Activated naive CD4-positive, alpha-beta T cell treated with anti-CD3 and anti-CD28 coated beads, Interleukin-2, amount 10 ng/mL, durations not matched to agents 7 days and 5 days (primary cell): ENCODE data around the gene SYTL4.
A peak's percentile ranks its signal among the peaks of the same experiment; 100 is the strongest.

Experiments
- CTCF ChIA-PET: fragments of 350-600 bp; sonication (Branson Sonifier 250); formaldehyde crosslinking; loops from one replicate; lab custom pipeline; 2021; ENCODE audit warnings: antibody characterized with exemption; lab: Charles Lee
- DNase-seq: peaks from one replicate; pipeline ENCODE4 v3.0.0-alpha.2; 2020
- H3K27ac Mint-ChIP-seq: one replicate; pipeline ENCODE4 v1.8.0; 2021; ENCODE audit warnings: mild to moderate bottlenecking, moderate library complexity, mixed read lengths
- H3K27me3 Mint-ChIP-seq: one replicate; pipeline ENCODE4 v1.8.0; 2021; ENCODE audit warnings: mild to moderate bottlenecking, mixed read lengths
- H3K36me3 Mint-ChIP-seq: one replicate; pipeline ENCODE4 v1.8.0; 2021; ENCODE audit warnings: mixed read lengths
- H3K4me1 Mint-ChIP-seq: one replicate; pipeline ENCODE4 v1.8.0; 2021; ENCODE audit warnings: mixed read lengths
- H3K4me3 Mint-ChIP-seq: one replicate; pipeline ENCODE4 v1.8.0; 2021; ENCODE audit warnings: mild to moderate bottlenecking, moderate library complexity, mixed read lengths
- H3K9me3 Mint-ChIP-seq: one replicate; pipeline ENCODE4 v1.8.0; 2021; ENCODE audit warnings: mixed read lengths

Gene SYTL4

GRCh38 chrX:100717363-100717762, 14.6 kb downstream of the SYTL4 start:
- Mint-ChIP-seq H3K9me3 (no peaks in the 10 kb centered on the region), H3K27me3 (no peaks in the 10 kb centered on the region), H3K4me1 (no peaks in the 10 kb centered on the region), H3K27ac (no peak overlapping the region), H3K36me3 (no peaks in the 10 kb centered on the region), H3K4me3 (no peak overlapping the region)
- DNase-seq, result no peak
- CTCF ChIA-PET, result no interaction called here

DNA sequence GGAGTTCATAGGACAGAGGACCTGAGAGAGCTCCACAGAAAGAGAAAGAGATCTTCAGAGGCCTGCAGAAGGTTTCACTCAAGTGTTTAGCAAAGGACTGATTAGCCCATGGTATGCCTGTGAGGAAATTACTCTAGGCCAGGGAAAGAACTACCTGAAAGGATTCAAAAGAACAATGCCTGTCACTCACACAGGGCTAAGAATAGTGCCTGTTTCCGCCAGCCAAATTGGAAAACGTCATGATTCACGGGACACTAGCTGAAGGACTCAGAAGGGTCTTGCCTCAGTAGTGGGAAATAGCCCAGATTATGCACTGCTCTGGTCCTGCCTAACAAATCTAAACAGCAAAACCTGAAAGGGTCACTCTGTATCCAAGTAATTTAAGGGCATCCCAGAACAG, 21.1 kb downstream of the SYTL4 start:
- Mint-ChIP-seq H3K4me3 (no peak overlapping the region), H3K27me3 (peaks cover 4% of the 10 kb centered on the region), H3K9me3 (no peaks in the 10 kb centered on the region), H3K27ac (no peak overlapping the region), H3K36me3 (no peaks in the 10 kb centered on the region), H3K4me1 (no peaks in the 10 kb centered on the region)
- CTCF ChIA-PET, result no interaction called here
- no peak for DNase-seq

- Mint-ChIP-seq H3K4me3 (no peak overlapping the region), H3K9me3 (no peaks in the 10 kb centered on the region), H3K36me3 (no peaks in the 10 kb centered on the region), H3K27ac (no peak overlapping the region), H3K4me1 (no peaks in the 10 kb centered on the region), H3K27me3 (no peaks in the 10 kb centered on the region)
- DNase-seq, result no peak
- CTCF ChIA-PET, result no interaction called here
These were observed 27.2 kb downstream of the SYTL4 start for GRCh38 chrX:100704581-100705203.

DNA sequence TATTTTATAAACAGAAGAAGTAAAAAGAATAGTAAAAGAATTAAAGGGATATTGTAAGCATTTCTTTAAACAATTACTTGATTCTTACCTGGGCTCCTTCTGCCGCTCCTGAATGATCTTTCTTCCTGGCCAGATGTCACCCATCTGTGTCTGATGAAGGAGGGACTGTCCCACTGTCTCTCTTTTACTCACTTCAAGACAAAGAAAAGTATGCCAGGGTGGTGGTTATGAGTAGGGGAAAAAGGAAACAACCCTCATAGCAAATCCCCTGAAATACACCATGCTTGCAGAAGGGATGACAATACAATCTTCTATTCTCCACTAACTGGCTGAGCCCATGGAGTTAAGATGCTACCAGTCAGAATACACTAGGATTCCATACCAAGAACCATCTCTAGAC, 31.1 kb downstream of the SYTL4 start:
- Mint-ChIP-seq H3K36me3 (no peaks in the 10 kb centered on the region), H3K9me3 (no peaks in the 10 kb centered on the region), H3K27me3 (no peaks in the 10 kb centered on the region), H3K4me1 (no peaks in the 10 kb centered on the region), H3K27ac (no peak overlapping the region), H3K4me3 (no peak overlapping the region)
- no peak for DNase-seq
- CTCF ChIA-PET, result no interaction called here

GRCh38 chrX:100698551-100698950, 33.4 kb downstream of the SYTL4 start:
- DNase-seq, result no peak
- Mint-ChIP-seq H3K36me3 (no peaks in the 10 kb centered on the region), H3K4me1 (no peaks in the 10 kb centered on the region), H3K4me3 (no peak overlapping the region), H3K27ac (no peak overlapping the region), H3K27me3 (no peaks in the 10 kb centered on the region), H3K9me3 (no peaks in the 10 kb centered on the region)
- CTCF ChIA-PET, result no interaction called here

GRCh38 chrX:100696699-100697351, 35.1 kb downstream of the SYTL4 start:
- CTCF ChIA-PET, result no interaction called here

GRCh38 chrX:100695991-100696390, 35.9 kb downstream of the SYTL4 start:
- DNase-seq, result no peak
- CTCF ChIA-PET, result no interaction called here
- no peaks in the 10 kb centered on the region for H3K4me1 Mint-ChIP-seq
- H3K27me3 Mint-ChIP-seq, result no peaks in the 10 kb centered on the region
- no peak overlapping the region for H3K27ac Mint-ChIP-seq
- no peaks in the 10 kb centered on the region for H3K36me3 Mint-ChIP-seq
- H3K9me3 Mint-ChIP-seq, result no peaks in the 10 kb centered on the region
- no peak overlapping the region for H3K4me3 Mint-ChIP-seq

More at GRCh38 chrX:100696699-100697351, 35.1 kb downstream of the SYTL4 start:
- no peaks in the 10 kb centered on the region for H3K27me3 Mint-ChIP-seq
- no peaks in the 10 kb centered on the region for H3K36me3 Mint-ChIP-seq
- DNase-seq, result no peak
- H3K4me3 Mint-ChIP-seq, result no peak overlapping the region
- no peaks in the 10 kb centered on the region for H3K9me3 Mint-ChIP-seq
- H3K4me1 Mint-ChIP-seq, result no peaks in the 10 kb centered on the region
- H3K27ac Mint-ChIP-seq, result no peak overlapping the region

DNA sequence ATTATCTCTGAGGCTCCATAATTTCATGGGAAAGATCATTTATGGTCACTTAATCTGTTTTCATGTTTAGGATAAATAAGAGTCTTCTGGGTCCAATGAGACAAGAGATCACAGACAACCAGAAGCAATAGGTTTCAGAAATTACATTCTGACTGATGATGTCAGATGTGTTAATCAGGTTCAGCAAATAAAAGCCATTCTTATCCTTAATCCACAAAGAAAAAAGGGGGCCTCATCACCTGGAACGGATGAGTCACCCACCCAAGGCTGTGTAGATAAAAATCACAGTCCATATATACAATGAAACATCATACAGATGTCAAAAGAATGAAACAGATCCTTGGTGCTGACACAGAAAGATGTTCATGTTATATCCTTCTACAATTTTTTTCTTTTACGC, 36.6 kb downstream of the SYTL4 start:
- DNase-seq, result no peak
- Mint-ChIP-seq H3K4me3 (no peak overlapping the region), H3K36me3 (no peaks in the 10 kb centered on the region), H3K27me3 (no peaks in the 10 kb centered on the region), H3K27ac (no peak overlapping the region), H3K4me1 (no peaks in the 10 kb centered on the region), H3K9me3 (no peaks in the 10 kb centered on the region)
- CTCF ChIA-PET, result no interaction called here

GRCh38 chrX:100687546-100687945, 44.4 kb downstream of the SYTL4 start:
- Mint-ChIP-seq H3K4me3 (no peak overlapping the region), H3K27me3 (peaks cover 9% of the 10 kb centered on the region), H3K4me1 (no peaks in the 10 kb centered on the region), H3K36me3 (no peaks in the 10 kb centered on the region), H3K9me3 (no peaks in the 10 kb centered on the region), H3K27ac (no peak overlapping the region)
- no peak for DNase-seq
- CTCF ChIA-PET, result interaction anchor here (1.4 to 5.1 kb wide), 2 partner anchors 13 to 80 kb away, joined by 3 to 56 read pairs; no protein-coding TSS in a partner anchor

DNA sequence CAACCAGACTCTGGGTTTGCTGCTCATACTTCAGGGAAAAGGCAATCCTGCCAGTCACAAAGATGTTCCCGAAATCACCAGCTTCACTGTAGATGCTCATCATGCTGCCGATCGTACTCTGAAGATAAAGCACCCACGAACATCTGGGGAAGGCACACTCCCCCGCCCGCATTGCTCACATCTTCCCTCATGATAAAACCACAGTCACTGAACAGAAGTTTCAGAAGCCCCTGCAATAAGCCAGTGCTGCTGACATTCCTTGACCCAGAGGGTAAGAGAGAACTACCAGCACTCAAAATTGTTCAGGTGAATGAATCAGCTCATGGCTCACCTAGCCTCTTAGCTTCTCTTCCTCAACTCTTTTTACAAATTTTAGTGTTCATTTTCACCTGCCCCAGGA, 44.8 kb downstream of the SYTL4 start:
- Mint-ChIP-seq H3K36me3 (no peaks in the 10 kb centered on the region), H3K27me3 (peaks cover 9% of the 10 kb centered on the region), H3K9me3 (no peaks in the 10 kb centered on the region), H3K4me3 (no peak overlapping the region), H3K4me1 (no peaks in the 10 kb centered on the region), H3K27ac (no peak overlapping the region)
- CTCF ChIA-PET, result interaction anchor here (1.1 to 5.1 kb wide), 3 partner anchors 12 to 80 kb away, joined by 3 to 56 read pairs (median 3); no protein-coding TSS in a partner anchor
- no peak for DNase-seq

- CTCF ChIA-PET, result interaction anchor here (0.6 to 5.1 kb wide), 4 partner anchors 14 to 534 kb away, joined by 3 to 56 read pairs (median 3); partner anchors contain the start of gene DRP2
- Mint-ChIP-seq H3K9me3 (no peaks in the 10 kb centered on the region), H3K4me3 (no peak overlapping the region), H3K36me3 (no peaks in the 10 kb centered on the region), H3K27ac (no peak overlapping the region), H3K27me3 (peaks cover 9% of the 10 kb centered on the region), H3K4me1 (no peaks in the 10 kb centered on the region)
- no peak for DNase-seq
These were observed 46.0 kb downstream of the SYTL4 start for GRCh38 chrX:100685997-100686305.

DNA sequence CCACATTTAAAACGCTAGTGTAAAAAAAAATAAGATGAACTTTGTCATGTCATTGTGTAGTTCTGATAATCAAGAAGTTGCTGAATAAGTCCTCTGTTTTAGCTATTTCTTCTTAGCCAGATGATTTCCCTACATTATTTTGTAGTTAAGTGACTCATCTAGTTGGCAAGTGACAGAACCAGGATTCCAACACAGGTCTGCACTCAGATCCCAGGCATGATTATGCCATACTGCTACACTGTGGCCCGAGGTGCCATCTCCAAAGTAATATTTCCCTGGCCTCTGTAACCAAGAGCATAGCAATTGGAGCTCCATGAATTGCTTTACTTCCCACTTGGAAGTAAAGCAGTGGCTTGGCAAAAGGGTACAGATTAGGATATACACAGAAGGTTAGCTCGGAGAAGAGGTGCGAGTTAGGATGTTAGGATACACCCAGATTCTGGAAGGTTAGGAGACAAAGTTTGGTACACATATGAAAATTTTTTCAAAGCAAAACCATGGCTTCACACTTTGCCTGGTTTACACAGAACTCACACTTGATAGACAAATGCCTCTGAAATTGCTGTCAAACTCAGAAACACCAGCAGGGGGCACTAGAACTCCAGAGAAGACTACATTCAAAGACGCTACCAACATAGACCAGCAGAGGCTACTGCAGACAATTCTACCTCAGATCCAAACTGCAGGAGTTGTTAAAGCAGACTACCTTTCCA, 46.5 kb downstream of the SYTL4 start:
- H3K9me3 Mint-ChIP-seq, result no peaks in the 10 kb centered on the region
- CTCF ChIA-PET, result interaction anchor here (0.6 to 5.1 kb wide), 4 partner anchors 14 to 534 kb away, joined by 3 to 56 read pairs (median 4); partner anchors contain the start of gene DRP2
- no peak overlapping the region for H3K4me3 Mint-ChIP-seq
- H3K4me1 Mint-ChIP-seq, result no peaks in the 10 kb centered on the region
- DNase-seq, result peak; percentile 69
- H3K27me3 Mint-ChIP-seq, result peaks cover 9% of the 10 kb centered on the region
- H3K27ac Mint-ChIP-seq, result no peak overlapping the region
- no peaks in the 10 kb centered on the region for H3K36me3 Mint-ChIP-seq

- no peak for DNase-seq
- H3K27ac Mint-ChIP-seq, result no peak overlapping the region
- H3K9me3 Mint-ChIP-seq, result no peaks in the 10 kb centered on the region
- H3K27me3 Mint-ChIP-seq, result peaks cover 9% of the 10 kb centered on the region
- no peaks in the 10 kb centered on the region for H3K4me1 Mint-ChIP-seq
- no peaks in the 10 kb centered on the region for H3K36me3 Mint-ChIP-seq
- CTCF ChIA-PET, result interaction anchor here (1.4 to 1.6 kb wide), 2 partner anchors 12 to 86 kb away, joined by 3 to 9 read pairs; no protein-coding TSS in a partner anchor
- H3K4me3 Mint-ChIP-seq, result no peak overlapping the region
These were observed 49.0 kb downstream of the SYTL4 start for GRCh38 chrX:100682939-100683338.

DNA sequence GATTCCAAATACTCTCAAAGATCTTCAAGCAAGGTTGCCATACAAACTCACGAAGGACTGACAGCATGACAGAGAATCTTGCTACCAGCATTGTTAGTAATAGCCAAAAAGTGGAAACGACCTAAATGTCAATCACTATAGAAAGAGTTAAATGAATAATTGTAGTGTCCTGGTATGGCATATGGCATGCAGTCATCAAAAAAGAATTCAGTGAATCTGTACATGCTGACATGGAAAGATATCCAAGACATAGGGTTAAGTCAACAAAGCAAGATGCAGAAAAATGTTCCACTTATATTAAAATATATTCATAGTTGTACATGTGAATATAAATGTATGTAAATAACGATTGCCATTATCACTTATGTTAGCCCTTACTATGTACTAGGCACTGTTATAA, 50.3 kb downstream of the SYTL4 start:
- peaks cover 2% of the 10 kb centered on the region for H3K27me3 Mint-ChIP-seq
- no peak overlapping the region for H3K4me3 Mint-ChIP-seq
- no peaks in the 10 kb centered on the region for H3K36me3 Mint-ChIP-seq
- no peak for DNase-seq
- H3K27ac Mint-ChIP-seq, result no peak overlapping the region
- H3K9me3 Mint-ChIP-seq, result no peaks in the 10 kb centered on the region
- no peaks in the 10 kb centered on the region for H3K4me1 Mint-ChIP-seq
- CTCF ChIA-PET, result no interaction called here
